Activated T-helper 1 cell treated with anti-CD3 and anti-CD28 coated beads, Interleukin-12 subunit alpha, Interleukin-12 subunit beta, Interleukin-2, Interleukin-4 antibody, amounts not matched to agents 30 ng/mL and 10 ng/mL and 1 ng/mL, durations not matched to agents 14 hours and 24 hours and 36 hours (primary cell): ENCODE data around the gene GLG1. TPM values are rescaled to one million over a fixed set of nuclear protein-coding genes. Genes with fewer than 3 reads are reported as not detected.
A peak's percentile ranks its signal among the peaks of the same experiment; 100 is the strongest.

Source experiments
- DNase-seq: peaks from one replicate; pipeline ENCODE4 v3.0.0; 2021; ENCODE audit warnings: low spot score
- H3K27ac Mint-ChIP-seq: one replicate; pipeline ENCODE4 v1.8.0; 2021; ENCODE audit warnings: mild to moderate bottlenecking, mixed read lengths
- H3K27me3 Mint-ChIP-seq: one replicate; pipeline ENCODE4 v1.8.0; 2022; ENCODE audit warnings: mild to moderate bottlenecking, moderate library complexity, mixed read lengths; ENCODE audit not compliant: insufficient read depth
- H3K36me3 Mint-ChIP-seq: one replicate; pipeline ENCODE4 v1.8.0; 2021; ENCODE audit warnings: low read depth, mixed read lengths
- H3K4me1 Mint-ChIP-seq: one replicate; pipeline ENCODE4 v1.8.0; 2021; ENCODE audit warnings: low read depth, mixed read lengths
- H3K4me3 Mint-ChIP-seq: one replicate; pipeline ENCODE4 v1.8.0; 2021; ENCODE audit warnings: mild to moderate bottlenecking, moderate library complexity, mixed read lengths
- H3K9me3 Mint-ChIP-seq: one replicate; pipeline ENCODE4 v1.8.0; 2021; ENCODE audit warnings: mixed read lengths
- intact Hi-C: fragments of 100-400 bp; cut with micrococcal nuclease; formaldehyde crosslinking; loops from one replicate; pipeline ENCODE4 v1.15.1; 2024
- total RNA-seq: library from RNA; stranded (reverse); gene quantifications from 2 replicates; pipeline ENCODE4 v1.2.3, GENCODE V29; 2022

GLG1 gene
- total RNA-seq, 1 donor from 2014 or later: 71.8 TPM

GRCh38 chr16:74468807-74469525 lies 137.9 kb downstream of the GLG1 start:
- no peaks in the 10 kb centered on the region for H3K9me3 Mint-ChIP-seq
- H3K27ac Mint-ChIP-seq: no peak overlapping the region
- H3K4me3 Mint-ChIP-seq: no peak overlapping the region
- peaks cover 25% of the 10 kb centered on the region for H3K4me1 Mint-ChIP-seq
- peaks cover 63% of the 10 kb centered on the region for H3K36me3 Mint-ChIP-seq
- no peaks in the 10 kb centered on the region for H3K27me3 Mint-ChIP-seq
- intact Hi-C loops: no loop called here
- DNase-seq: no peak

GRCh38 chr16:74466872-74467271 lies 140.0 kb downstream of the GLG1 start:
- intact Hi-C loops: loop anchor here (1.0 to 2.0 kb wide), 2 partner anchors 140 to 156 kb away; partner anchors contain the start of gene GLG1
- Mint-ChIP-seq H3K4me1 (peaks cover 25% of the 10 kb centered on the region), H3K36me3 (peaks cover 70% of the 10 kb centered on the region), H3K9me3 (no peaks in the 10 kb centered on the region), H3K27ac (peak overlapping the region; percentile 29), H3K27me3 (no peaks in the 10 kb centered on the region), H3K4me3 (peak overlapping the region; percentile 21)
- no peak for DNase-seq

- Mint-ChIP-seq H3K4me1 (peaks cover 25% of the 10 kb centered on the region), H3K27me3 (no peaks in the 10 kb centered on the region), H3K36me3 (peaks cover 68% of the 10 kb centered on the region), H3K27ac (no peak overlapping the region), H3K9me3 (no peaks in the 10 kb centered on the region), H3K4me3 (no peak overlapping the region)
- DNase-seq: no peak
- intact Hi-C loops: loop anchor here (2.0 kb wide), 1 partner anchor 157 kb away; no protein-coding TSS in a partner anchor
These were observed 140.8 kb downstream of the GLG1 start for GRCh38 chr16:74465851-74466685.

GRCh38 chr16:74465281-74465680 lies 141.6 kb downstream of the GLG1 start:
- H3K36me3 Mint-ChIP-seq: peaks cover 71% of the 10 kb centered on the region
- peaks cover 25% of the 10 kb centered on the region for H3K4me1 Mint-ChIP-seq
- DNase-seq: no peak
- no peak overlapping the region for H3K4me3 Mint-ChIP-seq
- H3K27ac Mint-ChIP-seq: no peak overlapping the region
- no peaks in the 10 kb centered on the region for H3K9me3 Mint-ChIP-seq
- intact Hi-C loops: no loop called here
- H3K27me3 Mint-ChIP-seq: no peaks in the 10 kb centered on the region

GRCh38 chr16:74463888-74464287 lies 143.0 kb downstream of the GLG1 start:
- no peak overlapping the region for H3K27ac Mint-ChIP-seq
- H3K4me1 Mint-ChIP-seq: peaks cover 25% of the 10 kb centered on the region
- H3K9me3 Mint-ChIP-seq: no peaks in the 10 kb centered on the region
- no peak overlapping the region for H3K4me3 Mint-ChIP-seq
- H3K27me3 Mint-ChIP-seq: no peaks in the 10 kb centered on the region
- no peak for DNase-seq
- intact Hi-C loops: no loop called here
- H3K36me3 Mint-ChIP-seq: peaks cover 67% of the 10 kb centered on the region

GRCh38 chr16:74462361-74462760 lies 144.6 kb downstream of the GLG1 start:
- intact Hi-C loops: no loop called here

GRCh38 chr16:74461826-74462225 lies 145.1 kb downstream of the GLG1 start:
- intact Hi-C loops: no loop called here
- H3K36me3 Mint-ChIP-seq: peaks cover 56% of the 10 kb centered on the region
- peaks cover 14% of the 10 kb centered on the region for H3K4me1 Mint-ChIP-seq
- peak overlapping the region; percentile 48 for H3K27ac Mint-ChIP-seq
- no peaks in the 10 kb centered on the region for H3K27me3 Mint-ChIP-seq
- no peak for DNase-seq
- H3K4me3 Mint-ChIP-seq: no peak overlapping the region
- H3K9me3 Mint-ChIP-seq: no peaks in the 10 kb centered on the region

More at GRCh38 chr16:74462361-74462760, 144.6 kb downstream of the GLG1 start:
- H3K27ac Mint-ChIP-seq: no peak overlapping the region
- no peaks in the 10 kb centered on the region for H3K9me3 Mint-ChIP-seq
- H3K27me3 Mint-ChIP-seq: no peaks in the 10 kb centered on the region
- peaks cover 19% of the 10 kb centered on the region for H3K4me1 Mint-ChIP-seq
- DNase-seq: no peak
- no peak overlapping the region for H3K4me3 Mint-ChIP-seq
- H3K36me3 Mint-ChIP-seq: peaks cover 62% of the 10 kb centered on the region

- H3K9me3 Mint-ChIP-seq: no peaks in the 10 kb centered on the region
- H3K27me3 Mint-ChIP-seq: no peaks in the 10 kb centered on the region
- H3K4me1 Mint-ChIP-seq: peaks cover under 1% of the 10 kb centered on the region
These were observed 146.4 kb downstream of the GLG1 start for GRCh38 chr16:74460542-74460941.

GRCh38 chr16:74456290-74456625 lies 150.7 kb downstream of the GLG1 start:
- DNase-seq: no peak
- H3K27me3 Mint-ChIP-seq: no peaks in the 10 kb centered on the region
- no peaks in the 10 kb centered on the region for H3K9me3 Mint-ChIP-seq
- no peak overlapping the region for H3K27ac Mint-ChIP-seq
- H3K4me1 Mint-ChIP-seq: no peaks in the 10 kb centered on the region
- H3K36me3 Mint-ChIP-seq: peaks cover 36% of the 10 kb centered on the region
- no peak overlapping the region for H3K4me3 Mint-ChIP-seq
- intact Hi-C loops: no loop called here

More at GRCh38 chr16:74460542-74460941, 146.4 kb downstream of the GLG1 start:
- intact Hi-C loops: no loop called here
- peaks cover 53% of the 10 kb centered on the region for H3K36me3 Mint-ChIP-seq
- no peak overlapping the region for H3K27ac Mint-ChIP-seq
- no peak overlapping the region for H3K4me3 Mint-ChIP-seq
- no peak for DNase-seq

GRCh38 chr16:74455619-74456289 lies 151.2 kb downstream of the GLG1 start:
- Mint-ChIP-seq H3K27ac (no peak overlapping the region), H3K36me3 (peaks cover 39% of the 10 kb centered on the region)

GRCh38 chr16:74455213-74455612 lies 151.7 kb downstream of the GLG1 start:
- no peak overlapping the region for H3K27ac Mint-ChIP-seq
- H3K36me3 Mint-ChIP-seq: peaks cover 35% of the 10 kb centered on the region
- H3K4me1 Mint-ChIP-seq: no peaks in the 10 kb centered on the region
- H3K9me3 Mint-ChIP-seq: no peaks in the 10 kb centered on the region
- H3K4me3 Mint-ChIP-seq: no peak overlapping the region
- intact Hi-C loops: no loop called here
- H3K27me3 Mint-ChIP-seq: no peaks in the 10 kb centered on the region
- DNase-seq: no peak

More at GRCh38 chr16:74455619-74456289, 151.2 kb downstream of the GLG1 start:
- intact Hi-C loops: no loop called here
- no peaks in the 10 kb centered on the region for H3K4me1 Mint-ChIP-seq
- H3K27me3 Mint-ChIP-seq: no peaks in the 10 kb centered on the region
- no peak overlapping the region for H3K4me3 Mint-ChIP-seq
- no peak for DNase-seq
- no peaks in the 10 kb centered on the region for H3K9me3 Mint-ChIP-seq

- H3K27ac Mint-ChIP-seq: no peak overlapping the region
- no peaks in the 10 kb centered on the region for H3K4me1 Mint-ChIP-seq
- DNase-seq: no peak
- no peak overlapping the region for H3K4me3 Mint-ChIP-seq
- intact Hi-C loops: no loop called here
- H3K9me3 Mint-ChIP-seq: no peaks in the 10 kb centered on the region
- no peaks in the 10 kb centered on the region for H3K27me3 Mint-ChIP-seq
- peaks cover 32% of the 10 kb centered on the region for H3K36me3 Mint-ChIP-seq
These were observed 154.8 kb downstream of the GLG1 start for GRCh38 chr16:74451951-74452758.
